SK-N-MC (cell line): Measurements from ENCODE around the gene ROCK2.

Experiments
- DNase-seq: peaks from one replicate; pipeline ENCODE4 v3.0.0-alpha.2; 2011; ENCODE audit warnings: low read depth, low spot score
- H3K27ac ChIP-seq: fragments of 200-600 bp; sonication (generic); 2 replicates; pipeline ENCODE4 v1.5.1; 2016; ENCODE audit warnings: mixed run types
- H3K36me3 ChIP-seq: fragments of 200-600 bp; sonication (generic); 2 replicates; pipeline ENCODE4 v1.6.1; 2017; ENCODE audit warnings: antibody characterized with exemption, low read length, mixed read lengths; ENCODE audit not compliant: insufficient read depth
- H3K4me3 ChIP-seq: fragments of 200-600 bp; sonication (generic); 2 replicates; pipeline ENCODE4 v1.5.1; 2016
- H3K9ac ChIP-seq: fragments of 200-600 bp; sonication (generic); 2 replicates; pipeline ENCODE4 v1.8.0; 2017; ENCODE audit warnings: mixed run types, mixed read lengths; ENCODE audit not compliant: insufficient read length
- H3K9me3 ChIP-seq: fragments of 200-600 bp; sonication (generic); 2 replicates; pipeline ENCODE4 v1.6.1; 2017; ENCODE audit warnings: low read depth, mild to moderate bottlenecking, antibody characterized with exemption, low read length, moderate library complexity, mixed read lengths
- EZH2 ChIP-seq: fragments of 200-600 bp; sonication (generic); IDR thresholded peaks from one replicate; pipeline ENCODE4 v1.6.1; 2017; ENCODE audit warnings: antibody characterized with exemption
- FOXP2 ChIP-seq: optimal IDR thresholded peaks from 2 replicates; pipeline ENCODE3; 2011; ENCODE audit warnings: mild to moderate bottlenecking, moderate library complexity; ENCODE audit not compliant: insufficient read depth; ENCODE audit errors: extremely low read length, control extremely low read depth
- POLR2AphosphoS5 ChIP-seq: IDR thresholded peaks from 2 replicates; pipeline ENCODE4 v1.6.1; 2012; ENCODE audit warnings: mild to moderate bottlenecking, low read depth, low read length, borderline replicate concordance

The ROCK2 gene

GRCh38 chr2:11344342-11344955 is at the start of gene ROCK2:
TSS of gene ROCK2 (minus strand) at chr2:11344636. CDS start at chr2:11344136, 500 bp downstream.
- H3K4me3 ChIP-seq, result peak within 1 kb of the TSS; percentile 86
- no peak for DNase-seq
- TF ChIP-seq POLR2AphosphoS5 (peak; percentile 58; the same call in 1 of the 2 replicates), FOXP2 (no peak)
- no peaks in the 10 kb centered on the region for H3K9me3 ChIP-seq
- H3K9ac ChIP-seq, result peak within 1 kb of the TSS; percentile 87
- H3K27ac ChIP-seq, result peak within 1 kb of the TSS; percentile 75
- no peaks in the 10 kb centered on the region for H3K36me3 ChIP-seq

GRCh38 chr2:11393711-11394236 is 49.3 kb upstream of the ROCK2 start:
- peak overlapping the region; percentile 14; the same call in 1 of the 2 replicates for H3K4me3 ChIP-seq

GRCh38 chr2:11391942-11392266 is 47.5 kb upstream of the ROCK2 start:
- Histone ChIP-seq H3K9ac (no peak overlapping the region), H3K36me3 (no peaks in the 10 kb centered on the region), H3K4me3 (no peak overlapping the region), H3K27ac (no peak overlapping the region), H3K9me3 (no peaks in the 10 kb centered on the region)
- no peak for DNase-seq
- TF ChIP-seq EZH2 (no peak), FOXP2 (no peak)

More at GRCh38 chr2:11393711-11394236, 49.3 kb upstream of the ROCK2 start:
- H3K27ac ChIP-seq, result peak overlapping the region; percentile 86
- TF ChIP-seq EZH2, result no peak
- TF ChIP-seq FOXP2, result no peak
- TF ChIP-seq POLR2AphosphoS5, result no peak
- H3K9me3 ChIP-seq, result no peaks in the 10 kb centered on the region
- peak overlapping the region; percentile 6 for H3K9ac ChIP-seq
- H3K36me3 ChIP-seq, result no peaks in the 10 kb centered on the region
- no peak for DNase-seq

GRCh38 chr2:11390399-11390658 is 45.9 kb upstream of the ROCK2 start:
- Histone ChIP-seq H3K4me3 (no peak overlapping the region), H3K9ac (no peak overlapping the region), H3K9me3 (no peaks in the 10 kb centered on the region), H3K27ac (no peak overlapping the region), H3K36me3 (no peaks in the 10 kb centered on the region)
- TF ChIP-seq EZH2 (no peak), POLR2AphosphoS5 (no peak)
- no peak for DNase-seq

- H3K4me3 ChIP-seq, result no peak overlapping the region
- peak overlapping the region; percentile 69; the same call in 1 of the 2 replicates for H3K27ac ChIP-seq
- no peaks in the 10 kb centered on the region for H3K36me3 ChIP-seq
- no peak overlapping the region for H3K9ac ChIP-seq
- TF ChIP-seq EZH2 (no peak), FOXP2 (no peak), POLR2AphosphoS5 (no peak)
- DNase-seq, result no peak
- no peaks in the 10 kb centered on the region for H3K9me3 ChIP-seq
Measured at GRCh38 chr2:11389551-11390398, 45.3 kb upstream of the ROCK2 start.

GRCh38 chr2:11389052-11389420 is 44.6 kb upstream of the ROCK2 start:
- Histone ChIP-seq H3K9me3 (no peaks in the 10 kb centered on the region), H3K9ac (no peak overlapping the region), H3K36me3 (no peaks in the 10 kb centered on the region), H3K27ac (peak overlapping the region; percentile 69; the same call in 1 of the 2 replicates), H3K4me3 (no peak overlapping the region)
- DNase-seq, result no peak
- no peak for TF ChIP-seq EZH2
- no peak for TF ChIP-seq POLR2AphosphoS5
- no peak for TF ChIP-seq FOXP2

GRCh38 chr2:11388262-11389051 is 44.0 kb upstream of the ROCK2 start:
- no peak overlapping the region; the same call in 1 of the 2 replicates for H3K27ac ChIP-seq
- no peak overlapping the region for H3K9ac ChIP-seq
- DNase-seq, result no peak
- H3K9me3 ChIP-seq, result no peaks in the 10 kb centered on the region
- H3K4me3 ChIP-seq, result no peak overlapping the region
- TF ChIP-seq POLR2AphosphoS5 (no peak), EZH2 (no peak), FOXP2 (no peak)
- no peaks in the 10 kb centered on the region for H3K36me3 ChIP-seq

- H3K9me3 ChIP-seq, result no peaks in the 10 kb centered on the region
- TF ChIP-seq EZH2, result no peak
- no peak overlapping the region for H3K4me3 ChIP-seq
- no peaks in the 10 kb centered on the region for H3K36me3 ChIP-seq
- DNase-seq, result no peak
- no peak overlapping the region for H3K9ac ChIP-seq
- H3K27ac ChIP-seq, result peak overlapping the region; percentile 13; the same call in 1 of the 2 replicates
Measured at GRCh38 chr2:11387843-11388242, 43.4 kb upstream of the ROCK2 start.
